Measurements from ENCODE around the gene VCL.

GRCh38 chr10:74104480-74104879 lies 106.6 kb downstream of the VCL start:
- TF ChIP-seq CTCF (IDR thresholded peaks at IDR 0.05; ENCODE audit: insufficient read depth, low read length, poor library complexity, severe bottlenecking) = no peak
- no peak for TF ChIP-seq EZH2phosphoT487 (conservative IDR thresholded peaks at IDR 0.05; ENCODE audit: low read length)
